Left cardiac atrium (tissue), 4 donors: ENCODE data around the gene ERFE. TPM values are rescaled to one million over a fixed set of nuclear protein-coding genes. Genes with fewer than 3 reads are reported as not detected.

Experiments
- ATAC-seq, 2 donors: fragments of 200-7000 bp; cut with Tn5 transposase; one replicate each; pipeline ENCODE4 v1.9.1; 2020; ENCODE audit warnings: mild to moderate bottlenecking in 2 of 2, moderate library complexity in 2 of 2
- DNase-seq: peaks from one replicate; pipeline ENCODE4 v3.0.0-alpha.2; 2020
- intact Hi-C, 2 donors: fragments of 100-400 bp; cut with DNase I; formaldehyde crosslinking; loops; one replicate each; pipeline versions ENCODE4 v1.14.1 to v1.15.1; 2022 to 2023
- total RNA-seq, 2 donors: library from RNA; stranded (reverse); fragmentation: NEBNext Ultra II Directional; extraction: Animal tissue kit (Norgen Biotek cat#: 25700); gene quantifications; one replicate each; pipeline ENCODE4 v1.2.1, GENCODE V29; 2021
- donor health status: DM: no; HTN: yes; CAD: no.
- donor health status: DM: no; HTN: yes; CAD: no; lungs with severe emphysema.
- donor health status: DM: yes; HTN: yes; CAD: no.
- donor health status: Dilated cardiomyopathy.

ERFE gene
- total RNA-seq, 2 donors from 2014 or later, result 1.2 TPM; not detected in 1

DNA sequence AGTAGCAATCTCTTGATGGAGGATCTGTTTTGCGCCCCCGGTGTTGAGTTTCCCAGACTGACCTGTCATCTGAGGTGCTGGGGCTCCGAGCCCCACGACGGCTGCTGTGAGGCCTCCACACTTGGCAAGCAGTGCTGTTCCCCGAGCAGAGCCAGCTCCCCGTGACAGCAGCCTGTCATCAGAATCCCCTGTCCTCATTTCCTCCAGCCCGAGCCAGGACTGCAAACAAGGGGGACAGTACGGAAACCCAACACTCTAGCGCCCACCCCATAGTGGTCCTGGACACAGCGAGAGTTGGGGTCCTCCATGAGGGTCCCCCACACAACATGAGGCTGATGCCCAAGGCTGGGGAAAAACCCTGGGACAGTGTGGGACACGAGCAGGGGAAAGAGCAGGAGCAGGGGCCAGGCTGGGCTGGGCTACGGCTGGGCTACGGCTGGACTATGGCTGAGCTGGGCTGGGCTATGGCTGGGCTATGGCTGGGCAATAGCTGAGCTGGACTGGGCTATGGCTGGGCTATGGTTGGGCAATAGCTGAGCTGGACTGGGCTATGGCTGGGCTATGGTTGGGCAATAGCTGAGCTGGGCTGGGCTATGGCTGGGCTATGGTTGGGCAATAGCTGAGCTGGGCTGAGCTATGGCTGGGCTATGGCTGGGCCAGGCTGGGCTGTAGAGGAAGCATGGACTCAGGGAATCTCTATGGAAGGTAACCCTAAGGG is 21.8 kb upstream of the ERFE start:
- ATAC-seq, result peak; percentile 13 to 29
- DNase-seq, result peak; percentile 62
- intact Hi-C loops, result loop anchor here in 1 of 2 donors (5.0 kb wide), 1 partner anchor 280 kb away; the partner anchor contains the start of gene RAMP1

DNA sequence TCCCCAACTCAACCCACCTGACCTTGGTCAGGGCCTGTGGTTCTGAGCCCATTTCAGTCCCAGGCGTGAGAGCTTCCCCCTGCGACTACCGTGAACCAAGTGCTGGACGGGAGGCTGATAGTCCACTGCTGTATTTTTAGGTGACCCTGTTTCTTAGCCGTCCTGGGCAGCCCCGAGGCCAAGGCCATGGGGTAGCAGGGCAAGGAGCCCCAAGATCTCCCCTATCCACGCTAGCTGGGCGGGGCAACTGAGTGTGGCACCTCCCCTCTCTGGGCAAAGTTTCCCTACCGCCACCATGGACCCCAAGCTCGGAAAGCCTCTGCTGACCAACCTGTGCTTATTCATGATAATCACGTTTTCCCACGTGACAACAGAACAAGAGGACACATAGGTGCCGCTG is 20.9 kb upstream of the ERFE start:
- DNase-seq (no peak), ATAC-seq (no peak)
- intact Hi-C loops, result loop anchor here in 1 of 2 donors (5.0 kb wide), 1 partner anchor 281 kb away; the partner anchor contains the start of gene RAMP1

DNA sequence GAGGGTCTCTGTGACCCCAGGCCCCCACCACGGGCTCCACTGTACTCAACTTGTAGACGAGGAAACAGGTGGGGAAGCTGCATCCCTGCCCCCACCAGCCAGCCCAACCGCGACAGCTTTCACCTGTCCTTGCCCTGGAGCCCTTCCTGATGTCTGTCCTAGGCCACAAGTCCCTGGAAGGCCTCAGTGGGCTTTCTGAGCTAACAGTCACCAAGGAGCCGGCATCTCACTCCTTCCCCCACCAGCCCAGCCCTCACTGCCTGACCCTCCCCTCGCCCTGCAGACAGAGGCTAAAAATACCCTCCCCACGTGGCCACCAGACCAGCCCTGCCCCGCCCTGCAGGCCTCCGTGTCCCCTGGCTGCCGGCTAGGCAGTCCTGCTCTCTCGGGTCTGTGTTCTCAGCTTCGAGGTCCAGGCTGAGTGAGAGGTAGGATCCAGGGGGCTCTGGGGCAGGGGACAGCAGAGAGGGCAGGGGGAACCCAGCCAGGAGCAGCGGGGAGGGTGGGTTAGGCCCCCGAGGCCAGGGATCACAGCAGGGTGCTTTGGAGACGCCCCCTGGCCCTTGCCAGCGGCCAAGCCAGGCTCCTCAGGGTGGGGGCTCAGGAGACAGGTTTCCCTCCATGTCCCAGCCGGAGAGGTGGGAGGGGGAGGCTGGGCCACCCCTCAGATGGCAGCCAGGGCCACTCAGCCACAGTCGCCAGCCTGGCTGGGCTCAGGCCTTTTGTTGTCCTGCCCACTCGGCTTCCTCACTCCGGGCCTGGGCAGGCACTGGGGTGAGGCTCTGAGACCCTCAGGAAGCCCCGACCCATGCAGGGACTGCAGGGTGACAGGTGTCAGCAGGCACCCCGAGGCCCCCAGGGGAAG is 20.2 kb upstream of the ERFE start, which contains the start of gene KLHL30:
TSS of gene KLHL30 (plus strand) at position 338 of the 865 bp plus-strand sequence. CDS start 2,087 bp downstream, outside the sequence.
- ATAC-seq, result peak; percentile 85 to 88
- intact Hi-C loops, result loop anchor here in 1 of 2 donors (5.0 kb wide), 1 partner anchor 281 kb away; the partner anchor contains the start of gene RAMP1
- DNase-seq, result peak; percentile 67

DNA sequence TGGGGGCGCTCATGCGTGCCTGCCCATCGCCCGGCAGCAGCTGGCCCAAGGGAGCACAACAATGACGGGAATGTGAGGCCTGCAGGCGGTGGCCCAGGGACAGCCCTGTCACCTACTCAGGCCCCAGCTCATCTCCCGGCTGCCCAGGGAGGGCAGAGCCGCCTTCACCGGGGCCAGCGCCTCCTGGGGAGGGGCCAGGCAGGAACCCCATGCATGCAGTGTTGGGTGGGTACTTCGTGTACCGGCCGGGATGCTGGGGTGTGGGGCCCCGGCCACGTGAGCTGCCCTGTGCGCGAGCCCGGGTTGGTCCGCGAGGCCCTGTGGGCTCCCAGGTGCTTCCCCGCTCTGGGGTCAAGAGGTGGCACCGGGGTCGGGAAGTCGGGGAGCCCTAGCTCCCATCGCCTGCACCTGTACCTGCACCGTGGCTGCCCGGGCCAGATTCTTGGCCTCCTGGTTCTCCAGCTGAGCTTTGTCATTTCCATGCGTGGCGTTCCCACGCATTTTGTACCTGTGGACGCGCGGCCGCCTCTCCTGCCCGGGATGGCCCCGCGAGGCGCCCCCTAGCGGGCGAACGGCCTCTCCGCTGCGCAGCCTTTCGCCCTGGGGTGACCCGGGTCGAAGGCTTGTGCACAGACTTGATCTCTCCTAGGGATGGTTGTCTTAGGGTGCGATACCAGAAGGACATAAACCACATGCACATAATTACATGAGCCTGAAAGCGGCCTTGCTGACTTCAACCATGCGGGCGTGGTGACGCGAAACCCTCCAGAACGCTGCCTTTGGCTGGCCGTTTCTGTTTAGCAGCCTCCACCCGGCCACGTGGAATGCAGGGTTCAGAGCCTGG is 19.4 kb upstream of the ERFE start:
- peak; percentile 55 to 56 for ATAC-seq
- intact Hi-C loops, result loop anchor here in 1 of 2 donors (5.0 kb wide), 1 partner anchor 282 kb away; the partner anchor contains the start of gene RAMP1
- peak; percentile 57 for DNase-seq

- DNase-seq (no peak), ATAC-seq (no peak)
- intact Hi-C loops, result no loop called here
These were observed 18.7 kb upstream of the ERFE start for GRCh38 chr2:238140040-238140439.

DNA sequence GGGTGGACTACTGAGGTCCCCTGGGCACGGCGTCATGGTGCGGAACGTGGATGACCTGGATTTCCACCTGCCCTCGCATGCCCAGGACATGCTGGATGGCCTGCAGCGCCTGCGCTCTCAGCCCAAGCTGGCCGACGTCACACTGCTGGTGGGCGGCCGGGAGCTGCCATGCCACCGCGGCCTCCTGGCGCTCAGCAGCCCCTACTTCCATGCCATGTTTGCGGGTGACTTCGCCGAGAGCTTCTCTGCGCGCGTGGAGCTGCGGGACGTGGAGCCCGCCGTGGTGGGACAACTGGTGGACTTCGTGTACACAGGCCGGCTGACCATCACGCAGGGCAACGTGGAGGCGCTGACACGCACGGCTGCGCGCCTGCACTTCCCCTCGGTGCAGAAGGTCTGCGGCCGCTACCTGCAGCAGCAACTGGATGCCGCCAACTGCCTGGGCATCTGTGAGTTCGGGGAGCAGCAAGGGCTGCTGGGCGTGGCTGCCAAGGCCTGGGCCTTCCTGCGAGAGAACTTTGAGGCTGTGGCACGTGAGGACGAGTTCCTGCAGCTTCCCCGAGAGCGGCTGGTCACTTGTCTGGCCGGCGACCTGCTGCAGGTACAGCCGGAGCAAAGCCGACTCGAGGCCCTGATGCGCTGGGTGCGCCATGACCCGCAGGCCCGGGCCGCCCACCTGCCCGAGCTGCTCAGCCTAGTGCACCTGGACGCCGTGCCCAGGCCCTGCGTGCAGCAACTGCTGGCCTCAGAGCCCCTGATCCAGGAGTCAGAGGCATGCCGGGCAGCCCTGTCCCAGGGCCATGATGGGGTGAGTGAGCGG is 17.8 kb upstream of the ERFE start:
- intact Hi-C loops, result no loop called here
- no peak for DNase-seq
- no peak for ATAC-seq

DNA sequence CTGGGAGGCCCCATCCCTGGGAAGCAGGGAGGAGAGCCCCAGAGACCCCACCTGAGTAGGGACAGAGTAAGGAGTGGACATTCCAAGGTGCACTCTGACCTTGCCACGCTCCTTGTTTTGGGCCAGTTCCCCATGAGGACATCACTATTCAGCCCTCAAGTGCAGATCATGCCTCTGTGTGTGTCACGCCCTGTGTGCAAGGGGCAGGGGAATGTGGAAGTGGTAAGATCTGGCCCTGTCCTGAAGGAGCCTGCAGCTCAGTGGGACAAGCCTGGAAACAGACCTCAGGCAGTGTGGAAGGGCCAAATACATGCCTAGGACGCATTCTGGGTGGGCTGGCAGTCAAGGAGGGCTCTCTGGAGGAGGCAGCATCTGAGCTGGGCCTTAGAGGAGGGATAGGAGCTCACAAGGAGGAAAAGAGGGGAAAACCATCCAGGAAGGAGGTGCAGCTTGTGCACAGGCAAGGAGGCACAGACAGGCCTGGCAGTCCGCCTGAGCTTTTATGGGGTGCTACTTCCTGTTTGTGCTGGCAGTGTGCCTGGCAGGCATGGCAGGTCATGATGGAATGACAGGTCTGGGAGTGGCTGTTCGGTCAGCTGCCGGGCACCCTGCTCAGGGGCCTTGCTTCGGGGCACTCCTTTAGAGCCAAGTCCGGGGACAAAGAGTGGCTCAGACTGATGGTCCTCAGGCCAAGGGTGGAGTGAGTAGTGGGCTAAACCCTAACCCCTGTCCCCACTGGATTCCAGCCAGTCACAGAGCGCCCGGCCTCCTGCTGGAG is 17.0 kb upstream of the ERFE start:
- DNase-seq, result no peak
- intact Hi-C loops, result no loop called here
- peak in 1 of 2 donors; percentile 1 for ATAC-seq

- intact Hi-C loops, result no loop called here
- no peak for ATAC-seq
- no peak for DNase-seq
These were observed 16.2 kb upstream of the ERFE start for GRCh38 chr2:238142382-238143205.

DNA sequence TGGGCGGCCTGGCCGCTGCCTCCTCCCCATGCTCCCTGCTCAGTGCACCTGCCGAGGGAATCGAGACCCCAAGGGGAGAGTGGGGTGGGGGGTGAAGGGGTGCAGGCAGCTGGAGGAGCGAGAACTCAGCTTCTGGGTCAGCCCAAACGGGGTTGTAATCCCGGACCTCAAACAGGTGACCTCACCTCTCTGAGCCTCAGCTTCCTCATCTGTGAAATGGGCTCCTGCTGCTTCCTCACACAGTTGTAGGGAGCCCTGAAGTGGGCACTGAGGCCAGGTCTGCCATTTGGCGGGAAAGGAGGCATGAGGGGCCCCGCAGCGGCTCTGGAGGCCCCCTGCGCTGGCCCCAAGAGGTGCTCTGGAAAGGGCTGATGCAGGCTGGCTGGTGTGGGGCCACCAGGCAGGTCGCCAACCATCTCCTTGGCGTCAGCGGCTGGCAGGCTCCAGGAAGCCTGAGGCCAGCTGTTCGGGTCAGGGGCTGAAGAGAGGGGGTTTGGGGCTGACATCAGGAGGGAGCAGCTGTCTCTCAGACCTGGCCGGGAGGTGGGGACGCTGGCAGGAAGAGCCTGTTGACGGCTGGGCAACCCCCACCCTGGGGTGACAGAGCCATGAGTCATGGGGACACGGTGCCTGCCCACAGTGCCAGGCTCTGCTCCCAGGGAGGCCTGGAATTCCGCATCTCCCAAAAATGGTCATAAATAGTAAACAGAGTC is 15.4 kb upstream of the ERFE start:
- DNase-seq, result peak; percentile 64
- intact Hi-C loops, result no loop called here
- peak; percentile 25 to 72 for ATAC-seq

GRCh38 chr2:238144262-238144661 is 14.5 kb upstream of the ERFE start:
- intact Hi-C loops, result no loop called here
- ATAC-seq (no peak), DNase-seq (no peak)

DNA sequence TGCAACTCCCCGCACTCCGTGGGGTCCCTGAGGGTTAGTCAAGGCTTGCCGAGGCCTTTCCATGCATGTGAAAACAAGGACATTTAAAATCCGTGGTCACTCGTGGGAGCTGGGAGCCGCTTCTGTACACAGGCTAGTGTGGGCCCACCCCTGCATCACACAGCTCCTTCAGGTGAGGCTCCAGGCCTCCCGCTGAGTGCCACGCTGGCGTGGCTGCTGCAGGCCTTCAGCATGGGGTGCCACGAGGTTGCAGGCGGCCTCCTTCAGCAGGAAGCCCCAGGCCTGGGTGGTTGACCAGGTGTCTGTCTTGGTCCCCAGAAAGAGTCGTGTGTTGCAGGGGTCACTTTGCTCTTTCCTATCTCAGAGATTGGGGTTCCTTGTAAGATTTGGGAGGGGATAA is 13.7 kb upstream of the ERFE start:
- intact Hi-C loops, result no loop called here
- ATAC-seq (no peak), DNase-seq (no peak)

DNA sequence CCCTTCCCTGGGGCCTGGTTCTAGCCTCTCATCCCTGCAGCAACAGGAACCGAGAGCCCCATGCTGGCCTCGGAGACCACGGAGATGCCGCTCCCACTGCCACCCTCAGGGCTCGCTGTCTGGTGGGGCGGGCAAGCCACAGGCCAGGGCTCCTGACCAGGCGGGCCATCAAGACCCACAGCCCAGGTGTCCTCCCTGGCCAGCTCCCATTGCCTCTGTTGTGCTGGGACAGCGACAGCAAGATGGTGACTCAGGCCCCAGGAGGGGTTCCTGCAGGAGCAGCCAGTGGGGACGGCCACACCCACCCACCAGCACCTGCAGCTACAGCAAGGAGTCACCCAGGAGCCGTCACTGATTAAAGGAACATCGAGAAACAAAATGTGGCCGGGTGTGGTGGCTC is 12.9 kb upstream of the ERFE start:
- intact Hi-C loops, result no loop called here
- no peak for DNase-seq
- no peak for ATAC-seq

- no peak for DNase-seq
- ATAC-seq, result no peak
- intact Hi-C loops, result no loop called here
These were observed 11.8 kb upstream of the ERFE start for GRCh38 chr2:238146884-238147544.

DNA sequence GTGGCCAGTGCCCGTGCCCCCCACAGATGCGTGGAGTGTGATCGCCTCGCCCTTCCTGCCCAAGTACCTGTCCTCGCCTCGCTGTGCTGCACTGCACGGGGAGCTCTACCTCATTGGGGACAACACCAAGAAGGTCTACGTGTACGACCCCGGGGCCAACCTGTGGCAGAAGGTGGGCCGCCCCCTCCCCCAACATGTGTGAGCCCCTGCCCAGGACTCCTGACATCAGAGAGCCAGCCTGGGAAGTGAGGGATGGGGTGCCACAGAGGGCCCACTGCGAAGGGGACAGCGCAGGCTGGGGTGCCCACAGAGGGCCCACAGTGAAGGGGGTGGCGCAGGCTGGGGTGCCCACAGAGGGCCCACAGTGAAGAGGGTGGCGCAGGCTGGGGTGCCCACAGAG is 9.8 kb upstream of the ERFE start:
- intact Hi-C loops, result no loop called here
- DNase-seq (no peak), ATAC-seq (no peak)

DNA sequence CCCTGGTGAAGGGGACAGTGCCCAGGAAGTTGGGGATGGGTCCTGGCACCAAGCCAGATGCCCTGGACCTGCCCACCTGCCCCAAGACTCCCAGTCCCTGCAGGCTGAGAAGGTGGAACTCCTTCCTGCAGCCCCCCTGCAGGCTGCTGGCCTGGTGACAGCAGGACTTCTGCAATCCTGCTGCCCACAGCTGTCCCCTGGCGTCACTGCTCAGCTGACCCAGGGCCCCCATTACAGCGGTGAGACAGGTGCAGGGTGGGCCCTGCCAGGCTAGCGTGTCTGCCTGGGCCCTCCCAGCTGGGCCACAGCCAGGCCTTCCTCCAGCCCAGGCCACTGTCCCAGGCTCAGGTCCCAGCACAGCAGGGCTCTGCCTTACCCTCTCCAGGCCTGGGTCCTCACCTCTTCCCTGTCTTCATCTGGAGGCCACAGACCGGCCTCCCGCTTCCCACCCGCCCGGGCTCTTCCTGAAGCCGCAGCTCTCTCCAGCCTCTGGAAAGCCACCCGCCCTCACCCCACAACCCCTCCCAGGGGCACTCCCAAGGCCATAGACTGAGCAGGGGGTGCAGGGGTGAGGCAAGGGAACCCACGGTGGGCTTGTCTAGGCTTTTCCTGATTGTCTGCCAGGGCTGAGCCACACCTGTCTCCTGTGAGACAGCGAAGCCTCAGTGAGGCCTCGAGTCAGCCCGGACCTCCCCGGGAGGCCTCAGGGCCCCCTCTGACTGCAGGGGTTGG is 8.8 kb upstream of the ERFE start:
- DNase-seq, result no peak
- no peak for ATAC-seq
- intact Hi-C loops, result no loop called here
